Stimulated activated CD4-positive, alpha-beta T cell treated with anti-CD3 and anti-CD28 coated beads, Interleukin-15, amount 100 ng/mL, for 24 hours (primary cell): ENCODE measurements around the gene CBLB.

Experiments used
- DNase-seq: peaks from one replicate; pipeline ENCODE4 v3.0.0-alpha.2; 2020

CBLB gene

DNA sequence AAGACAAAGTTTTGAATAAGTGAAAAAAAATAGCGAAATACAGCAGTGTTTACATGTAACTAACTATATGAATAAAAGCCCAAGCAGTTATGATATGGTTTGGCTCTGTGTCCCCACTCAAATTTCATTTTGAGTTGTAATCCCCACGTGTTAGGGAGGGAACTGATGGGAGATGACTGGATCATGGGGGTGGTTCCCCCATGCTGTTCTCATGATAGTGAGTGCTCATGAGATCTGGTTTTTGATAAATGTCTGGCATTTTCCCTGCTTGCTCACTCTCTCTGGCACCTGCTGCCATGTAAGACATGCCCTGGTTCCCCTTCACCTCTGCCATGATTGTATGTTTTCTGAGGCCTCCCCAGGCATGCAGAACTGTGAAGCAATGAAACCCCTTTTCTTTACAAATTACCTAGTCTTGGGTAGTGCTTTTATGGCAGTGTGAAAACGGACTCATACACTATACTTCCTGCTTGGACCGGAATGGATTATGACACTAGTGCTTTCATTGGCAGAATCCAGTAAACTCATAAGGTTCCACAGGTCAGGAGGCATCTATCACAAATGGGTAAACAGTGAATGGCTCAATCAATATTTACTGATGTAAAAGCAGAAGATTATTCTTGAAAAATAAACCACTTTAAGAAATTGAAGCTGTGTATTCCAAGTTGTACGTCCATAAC is 192.1 kb downstream of the CBLB start:
- peak; percentile 64 for DNase-seq

DNA sequence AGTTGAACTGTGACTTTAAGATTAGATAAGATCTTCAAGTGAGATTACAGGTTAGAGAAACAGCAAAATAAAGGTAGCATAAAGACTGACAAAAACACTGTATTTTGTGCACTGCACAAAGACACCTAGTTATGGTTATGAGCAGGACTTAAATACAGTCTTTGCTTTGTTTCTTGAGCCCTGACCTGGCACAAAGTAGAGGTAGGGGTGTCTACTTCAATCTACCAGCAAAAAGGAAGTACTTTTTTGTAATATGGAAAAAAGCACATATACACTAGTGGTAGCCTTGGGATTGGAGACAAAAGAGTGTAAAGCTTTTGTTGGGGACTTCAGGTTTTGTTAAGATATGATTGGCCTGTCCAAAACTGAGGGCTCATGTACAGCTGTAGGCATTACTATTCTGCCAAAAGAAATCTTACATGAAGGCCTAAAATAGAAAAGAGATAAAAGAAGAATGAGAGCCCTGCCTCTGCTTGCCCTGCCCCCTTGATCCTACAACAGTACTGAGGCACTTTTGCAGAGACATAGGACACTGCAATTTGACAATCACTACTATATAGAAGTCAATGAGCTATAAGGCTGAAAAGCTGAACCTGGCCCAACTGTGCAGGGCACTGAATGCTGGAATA is 194.3 kb downstream of the CBLB start:
- no peak for DNase-seq

DNA sequence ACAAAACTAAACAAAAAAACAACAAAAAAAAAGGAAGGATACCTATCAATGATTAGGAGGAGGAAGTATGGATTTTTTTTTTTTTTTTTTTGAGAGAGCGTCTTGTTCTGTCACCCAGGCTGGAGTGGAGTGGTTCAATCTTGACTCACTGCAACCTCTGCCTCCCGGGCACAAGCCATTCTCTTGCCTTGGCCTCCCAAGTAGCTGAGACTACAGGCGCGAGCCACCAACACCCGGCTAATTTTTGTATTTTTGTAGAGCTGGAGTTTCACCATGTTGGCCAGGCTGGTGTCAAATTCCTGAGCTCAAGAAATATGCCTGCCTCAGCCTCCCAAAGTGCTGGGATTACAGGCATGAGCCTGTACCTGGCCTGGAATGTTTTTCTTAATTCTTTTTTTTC is 195.8 kb downstream of the CBLB start:
- DNase-seq: no peak

- DNase-seq: no peak
These were observed 206.5 kb downstream of the CBLB start for GRCh38 chr3:105662306-105662705.

DNA sequence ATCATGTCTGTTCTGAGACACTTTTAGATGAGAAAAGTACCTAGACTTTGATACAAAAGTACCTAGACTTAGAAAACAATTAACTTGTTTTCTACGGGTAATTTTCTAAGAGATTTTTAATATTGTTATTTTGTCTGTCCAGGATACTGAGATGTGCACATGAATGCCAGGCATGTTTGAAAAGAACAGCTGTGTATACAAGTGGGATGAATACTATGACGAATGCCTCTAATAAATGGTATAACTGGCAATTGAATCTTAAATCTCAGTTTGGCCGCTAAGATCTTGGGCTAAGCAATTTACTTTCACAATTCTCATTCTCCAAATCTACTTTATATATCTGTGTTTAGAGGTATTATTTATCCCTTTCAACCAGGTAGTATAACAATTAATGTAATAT is 207.4 kb downstream of the CBLB start:
- no peak for DNase-seq

DNA sequence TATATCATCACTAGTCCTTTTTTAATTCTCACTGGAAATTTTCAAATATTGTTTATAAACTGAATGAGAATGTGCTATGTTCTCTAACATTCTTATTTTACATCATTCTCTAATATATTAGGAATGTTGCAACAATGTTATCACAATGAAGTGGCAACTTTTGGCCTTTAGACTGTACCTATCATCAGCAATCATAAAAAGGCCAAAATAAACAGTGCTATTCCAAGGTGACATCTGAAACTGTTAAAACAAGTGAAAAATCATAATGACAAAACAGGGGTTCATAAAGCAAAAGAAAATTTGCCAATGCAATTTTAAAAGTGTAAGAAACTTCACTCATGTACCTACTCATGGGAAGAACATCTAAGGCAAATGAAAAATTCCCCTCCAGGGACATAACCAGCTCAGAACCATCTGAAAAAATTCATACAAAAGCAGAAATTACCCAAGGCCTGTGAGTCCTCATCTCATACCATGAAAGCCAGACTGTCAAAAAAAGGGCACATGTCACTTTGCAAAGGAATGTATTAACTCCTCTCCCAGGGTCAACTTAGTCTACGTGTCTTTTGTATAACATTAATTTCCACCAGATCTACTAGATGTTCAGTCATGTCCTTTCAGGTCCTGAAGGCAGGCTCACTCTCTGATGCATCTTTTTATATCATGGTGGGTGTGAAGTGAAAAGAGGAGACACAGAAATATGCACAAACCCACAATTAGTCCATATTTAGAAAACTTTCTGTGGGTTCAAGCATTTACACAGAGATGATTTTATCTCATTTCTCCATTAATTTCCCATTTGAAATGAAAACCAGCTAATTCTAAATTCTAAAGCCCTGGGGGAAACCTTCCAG is 211.9 kb downstream of the CBLB start:
- no peak for DNase-seq

DNA sequence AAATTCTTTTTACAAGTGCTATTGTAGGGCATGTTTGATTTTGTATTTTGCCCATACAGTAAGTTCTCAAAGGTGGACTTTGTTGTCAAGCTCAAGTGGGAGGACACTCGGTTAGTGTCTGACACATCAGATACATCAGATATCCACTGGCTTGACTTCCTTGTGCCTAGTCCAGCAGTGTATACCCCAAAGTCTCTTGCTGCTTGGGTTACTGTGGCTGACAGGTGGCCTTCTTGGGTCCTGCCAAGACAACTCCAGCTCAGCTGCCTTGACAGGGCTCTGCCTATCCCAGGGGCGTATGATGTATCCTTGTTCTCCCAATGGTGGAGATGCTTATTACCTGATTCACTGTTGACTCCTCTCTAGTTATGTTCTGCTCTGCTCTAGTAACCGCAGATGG is 214.9 kb downstream of the CBLB start:
- no peak for DNase-seq

GRCh38 chr3:105653166-105653565 is 215.6 kb downstream of the CBLB start:
- DNase-seq: peak; percentile 4

DNA sequence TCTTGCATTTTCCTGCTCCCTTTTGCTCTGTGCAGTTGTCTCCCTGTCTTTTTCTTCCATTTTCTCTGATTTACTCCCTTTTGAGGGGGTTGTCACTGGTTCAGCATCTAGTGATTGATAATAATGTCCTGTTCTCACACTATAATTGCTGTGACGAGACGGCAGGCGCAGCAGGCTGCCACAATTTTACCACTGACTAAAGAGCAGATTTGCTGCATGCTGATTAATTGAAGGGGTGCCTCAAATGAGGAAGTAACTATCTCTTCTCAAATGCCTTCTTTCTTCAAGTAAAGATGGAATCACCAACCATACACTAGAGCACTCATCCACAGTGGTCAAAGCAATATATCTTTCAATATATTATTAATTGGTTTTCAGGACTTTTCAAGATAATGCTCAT is 219.3 kb downstream of the CBLB start:
- DNase-seq: no peak

GRCh38 chr3:105647047-105647446 is 221.8 kb downstream of the CBLB start:
- DNase-seq: no peak

DNA sequence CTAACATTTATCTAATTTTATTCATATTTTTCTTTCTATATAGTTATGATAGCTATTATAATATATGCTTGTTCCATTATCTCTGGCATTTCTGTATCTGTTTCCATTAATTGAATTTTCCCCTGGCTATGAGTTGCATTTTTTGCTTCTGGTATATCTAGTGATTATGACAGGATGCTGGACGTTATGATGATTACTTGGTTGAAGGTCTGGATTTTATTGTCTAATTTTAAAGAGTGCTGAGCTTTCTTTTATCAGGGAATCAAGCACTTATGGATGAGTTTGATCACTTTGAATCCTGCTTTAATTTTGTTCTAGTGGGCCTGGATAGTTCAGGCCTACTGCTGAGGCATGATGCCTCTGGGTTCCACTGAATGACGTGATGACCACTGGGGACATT is 229.7 kb downstream of the CBLB start:
- DNase-seq: no peak

DNA sequence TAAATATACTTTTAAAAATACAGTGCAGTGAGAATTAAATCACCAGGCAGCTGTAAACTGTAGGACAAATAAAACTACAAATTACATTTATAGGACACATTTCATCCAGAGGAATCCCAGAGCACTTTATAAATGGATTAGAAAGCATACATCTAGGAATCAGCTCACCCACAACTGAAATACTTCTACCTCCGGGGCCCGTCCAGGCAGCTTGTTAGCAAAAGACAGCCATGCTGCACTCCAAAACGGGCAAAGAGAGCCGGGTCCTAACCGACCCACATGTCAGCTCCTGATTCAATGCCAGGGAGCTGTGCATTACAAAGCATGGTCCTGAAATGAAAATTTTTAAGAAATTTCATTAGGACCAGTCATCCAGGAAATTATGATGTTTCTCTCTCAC is 234.1 kb downstream of the CBLB start:
- no peak for DNase-seq

DNA sequence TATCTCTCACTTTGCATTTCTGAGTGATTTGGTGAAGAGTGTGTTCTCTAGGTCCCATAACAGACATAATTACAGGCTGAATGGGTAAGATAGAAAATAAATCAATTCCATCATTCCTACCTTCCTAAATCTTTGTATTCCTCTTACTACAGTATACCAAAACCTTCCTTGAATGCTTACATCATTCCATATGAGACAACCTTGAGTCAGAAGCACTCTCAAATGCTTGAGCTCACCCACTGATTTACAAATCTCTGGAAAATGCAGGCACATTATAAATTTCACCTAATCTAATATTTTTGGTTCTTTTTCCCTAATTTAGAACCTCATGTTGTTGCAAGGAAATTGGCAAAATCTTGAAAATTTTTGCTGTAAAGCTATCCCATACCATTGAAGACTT is 239.1 kb downstream of the CBLB start:
- no peak for DNase-seq

- no peak for DNase-seq
These were observed 242.1 kb downstream of the CBLB start for GRCh38 chr3:105626739-105627138.

GRCh38 chr3:105622169-105622568 is 246.6 kb downstream of the CBLB start:
- DNase-seq: no peak

DNA sequence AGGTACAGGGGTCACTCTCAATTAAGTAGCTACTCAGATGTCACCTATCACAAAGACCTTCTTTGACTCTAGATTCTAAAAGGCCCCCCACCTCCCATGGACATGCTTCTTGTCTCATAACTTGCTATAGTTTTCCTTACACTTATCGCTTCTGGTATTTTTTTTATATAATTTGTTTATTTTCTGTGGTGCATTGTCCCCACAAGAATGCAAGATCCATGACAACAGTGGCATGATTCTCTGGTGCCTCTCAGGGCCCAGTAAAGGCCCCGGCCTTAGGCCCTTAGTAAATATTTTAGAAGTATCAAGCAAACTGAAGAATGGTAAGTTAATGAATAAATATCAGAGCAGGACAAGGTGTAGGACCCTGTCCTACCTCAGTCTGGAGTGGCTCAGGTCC is 248.6 kb downstream of the CBLB start:
- no peak for DNase-seq

DNA sequence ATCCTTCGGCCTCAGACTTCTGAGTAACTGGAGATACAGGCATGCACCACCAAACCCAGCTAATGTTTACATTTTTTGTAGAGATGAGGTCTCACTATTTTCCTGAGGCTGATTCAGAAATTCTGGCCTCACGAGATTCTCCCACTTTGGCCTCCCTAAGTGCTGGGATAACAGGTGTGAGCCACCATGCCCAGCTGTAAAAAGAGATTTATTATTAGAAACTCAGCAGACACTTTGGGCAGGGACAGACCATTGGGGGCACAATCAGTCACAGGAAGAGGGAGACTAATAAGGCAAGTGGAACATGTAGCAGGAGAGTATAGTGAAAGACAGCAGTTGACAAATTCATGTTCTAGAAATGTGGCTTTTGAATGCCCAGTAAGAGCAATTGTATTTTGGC is 249.2 kb downstream of the CBLB start:
- DNase-seq: no peak

DNA sequence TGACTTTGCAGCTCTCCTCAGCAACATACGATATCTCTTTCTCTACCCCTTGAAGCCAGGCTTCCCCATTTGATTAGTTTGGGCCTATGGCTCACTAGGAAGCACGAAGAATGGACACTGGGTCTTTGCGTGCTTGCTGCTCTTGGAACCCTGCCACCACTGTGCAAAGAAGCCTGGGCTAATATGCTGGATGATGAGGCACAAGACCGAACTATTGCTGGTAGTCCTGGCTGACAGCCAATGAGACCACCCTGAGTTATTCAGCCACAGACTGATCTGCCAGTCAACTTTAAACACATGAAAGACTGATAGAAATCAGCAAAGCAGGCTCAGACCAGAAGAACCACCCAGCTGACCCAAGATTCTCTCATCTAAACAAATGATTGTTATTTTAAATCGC is 250.3 kb downstream of the CBLB start:
- no peak for DNase-seq

DNA sequence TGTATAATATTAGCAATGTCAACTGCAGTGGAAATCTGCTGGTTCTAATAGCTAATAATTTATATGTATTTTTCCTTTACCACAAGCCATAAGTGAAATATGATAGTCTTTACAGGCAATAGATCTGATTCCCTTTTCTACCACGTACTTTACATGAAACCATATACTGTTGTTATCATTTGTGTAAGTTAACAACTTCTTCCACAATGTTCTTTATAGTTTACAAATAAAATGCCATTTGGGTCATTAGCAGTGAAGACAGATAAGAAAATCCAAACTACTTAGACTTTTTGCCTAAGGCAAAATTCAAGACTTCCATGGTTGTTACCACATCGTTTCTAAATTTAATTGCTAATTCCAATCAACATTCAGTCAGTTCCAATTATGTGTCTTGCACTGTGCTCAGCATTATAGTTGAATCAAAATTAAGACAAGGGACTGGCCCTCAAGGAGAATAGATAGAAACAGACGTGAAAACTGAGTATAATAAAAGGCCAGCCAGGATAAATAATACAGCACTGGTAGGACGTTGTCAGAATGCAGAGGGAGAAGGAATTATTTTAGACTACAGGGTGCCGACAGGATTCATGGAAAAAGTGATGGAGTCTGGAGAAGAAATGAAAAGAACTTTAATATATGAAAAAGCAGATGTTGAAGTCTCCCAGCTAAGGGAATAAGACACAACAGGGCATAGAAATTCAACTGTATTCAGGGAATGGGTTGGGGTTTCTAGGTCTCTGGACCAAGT is 252.3 kb downstream of the CBLB start:
- DNase-seq: no peak

DNA sequence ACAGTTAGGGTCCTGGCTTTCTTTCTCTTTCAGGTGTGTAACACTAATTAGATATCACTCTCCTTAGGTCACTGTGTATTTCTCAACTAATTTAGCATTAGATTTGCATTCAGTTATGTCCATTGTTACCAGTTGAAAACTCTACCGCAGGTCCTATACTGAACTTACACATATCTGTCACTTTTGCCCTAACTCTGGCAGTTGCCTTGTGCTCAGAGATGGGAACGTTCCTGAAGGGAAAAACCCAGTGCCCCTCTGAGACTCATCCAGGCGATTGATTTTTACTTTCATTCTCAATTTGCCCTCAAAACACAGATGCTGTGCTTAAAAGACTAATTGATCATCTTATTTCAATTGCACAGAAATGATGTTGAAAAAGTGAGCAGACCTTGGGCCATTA is 253.0 kb downstream of the CBLB start:
- DNase-seq: no peak

GRCh38 chr3:105614288-105615030 is 254.4 kb downstream of the CBLB start:
- no peak for DNase-seq

GRCh38 chr3:105613120-105613519 is 255.7 kb downstream of the CBLB start:
- no peak for DNase-seq
